ENCODE results near the gene GNRHR.
"Not testable (repeated sequence)": the region's sequence is repeated elsewhere in the genome, so short reads cannot be mapped to it uniquely, and the experiment has no call there.

Gene GNRHR

DNA sequence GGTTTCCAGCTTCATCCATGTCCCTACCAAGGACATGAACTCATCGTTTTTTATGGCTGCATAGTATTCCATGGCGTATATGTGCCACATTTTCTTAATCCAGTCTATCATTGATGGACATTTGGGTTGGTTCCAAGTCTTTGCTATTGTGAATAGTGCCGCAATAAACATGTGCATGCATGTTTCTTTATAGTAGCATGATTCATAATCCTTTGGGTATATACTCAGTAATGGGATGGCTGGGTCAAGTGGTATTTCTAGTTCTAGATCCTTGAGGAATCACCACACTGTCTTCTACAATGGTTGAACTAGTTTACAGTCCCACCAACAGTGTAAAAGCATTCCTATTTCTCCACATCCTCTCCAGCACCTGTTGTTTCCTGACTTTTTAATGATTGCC lies 23.7 kb downstream of the GNRHR start:
- not testable (repeated sequence) for DNase-seq (ENCODE audit: low read depth in 1 of 2, low spot score in 1 of 2)

DNA sequence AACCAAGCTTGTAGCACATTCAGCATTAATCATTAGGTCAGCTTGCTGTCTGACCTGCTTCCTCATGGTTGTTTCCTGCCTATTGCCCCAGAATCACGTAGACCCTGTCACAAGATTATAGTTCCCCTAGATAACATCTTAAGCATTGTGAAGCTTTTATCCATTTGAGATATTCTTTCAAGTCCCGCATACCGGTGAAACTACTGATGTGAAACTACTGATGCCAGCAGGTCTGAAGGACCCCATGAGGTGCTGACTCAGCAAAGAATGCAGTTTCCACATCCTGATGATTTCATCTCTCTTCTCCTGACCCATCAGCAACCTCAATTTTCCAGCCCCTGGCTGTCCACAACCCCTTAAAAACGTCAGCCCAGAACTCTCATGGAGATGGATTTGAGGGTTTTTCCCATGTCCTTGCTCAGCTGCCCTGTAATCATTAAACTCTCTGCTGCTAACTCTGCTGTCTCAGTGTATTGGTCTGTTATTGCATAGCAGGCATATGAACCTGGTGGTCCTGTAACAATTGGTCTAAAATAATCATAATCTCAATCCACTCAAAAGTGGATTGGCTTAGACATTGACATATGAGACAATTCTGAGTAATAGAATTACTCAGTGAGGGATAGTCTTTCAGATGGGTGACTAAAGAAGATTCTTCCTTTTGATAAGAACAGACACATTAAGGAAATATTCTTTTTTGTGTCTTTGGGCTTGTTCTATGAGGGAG lies 26.9 kb downstream of the GNRHR start:
- no peak for DNase-seq (ENCODE audit: low read depth in 1 of 2, low spot score in 1 of 2)

DNA sequence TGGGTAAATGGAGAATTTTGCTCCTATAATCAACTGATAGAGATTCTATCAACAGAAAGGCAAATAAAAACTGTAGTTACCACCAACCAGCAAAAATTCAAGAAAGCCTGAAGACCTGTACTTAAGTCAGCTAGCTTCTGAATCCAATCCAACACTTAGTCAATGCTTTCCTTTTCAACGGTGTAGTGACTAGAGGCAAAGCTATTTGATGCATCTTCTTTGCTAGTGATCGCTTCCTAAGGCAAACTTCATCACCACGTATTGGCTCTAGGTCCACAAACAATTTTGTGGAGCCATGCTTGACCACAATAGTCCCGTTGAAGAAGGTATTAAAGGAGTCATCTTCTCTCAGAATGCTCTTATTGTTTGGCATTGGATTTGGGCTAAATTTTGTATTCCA lies 28.2 kb downstream of the GNRHR start:
- DNase-seq (ENCODE audit: low read depth in 1 of 2, low spot score in 1 of 2), result no peak

DNA sequence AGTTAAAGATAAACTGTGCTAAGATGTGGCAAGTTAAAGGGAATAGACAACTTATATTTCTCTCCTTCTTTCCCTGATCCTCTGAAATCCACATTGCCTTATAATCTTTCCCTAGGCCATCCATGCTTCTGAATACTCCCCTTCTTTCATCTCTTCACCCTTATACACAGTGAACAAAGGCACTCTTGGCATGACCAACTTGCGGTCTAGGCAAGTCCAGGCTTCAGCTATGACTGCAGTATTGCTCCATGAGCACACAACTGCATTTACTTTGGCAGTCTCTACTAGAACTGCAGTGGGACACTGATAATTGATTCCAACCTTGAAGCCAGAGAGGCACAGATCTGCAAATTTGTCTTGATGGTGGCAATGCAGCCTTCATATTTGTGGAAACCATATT lies 29.1 kb downstream of the GNRHR start:
- DNase-seq (ENCODE audit: low read depth in 1 of 2, low spot score in 1 of 2), result no peak

DNA sequence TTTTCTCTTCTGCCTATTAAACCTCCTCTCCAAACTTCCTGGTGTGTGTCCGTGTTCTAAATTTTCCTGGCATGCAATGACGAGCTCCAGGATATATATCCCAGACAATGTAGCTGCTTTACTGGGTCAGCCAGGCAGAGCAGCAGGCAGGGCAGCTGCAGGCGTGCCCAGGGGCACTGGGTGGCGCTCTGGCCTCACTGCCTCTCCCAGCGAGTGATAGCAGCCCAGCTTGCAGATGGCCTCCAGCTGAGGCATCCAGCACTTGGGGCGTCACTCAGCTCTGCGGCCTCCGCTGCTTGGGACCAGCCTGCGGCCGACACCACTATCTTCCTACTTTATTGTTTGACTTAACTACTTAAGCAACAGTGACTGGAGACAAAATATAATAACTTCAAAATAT lies 30.2 kb downstream of the GNRHR start:
- DNase-seq (ENCODE audit: low read depth in 1 of 2, low spot score in 1 of 2), result no peak

DNA sequence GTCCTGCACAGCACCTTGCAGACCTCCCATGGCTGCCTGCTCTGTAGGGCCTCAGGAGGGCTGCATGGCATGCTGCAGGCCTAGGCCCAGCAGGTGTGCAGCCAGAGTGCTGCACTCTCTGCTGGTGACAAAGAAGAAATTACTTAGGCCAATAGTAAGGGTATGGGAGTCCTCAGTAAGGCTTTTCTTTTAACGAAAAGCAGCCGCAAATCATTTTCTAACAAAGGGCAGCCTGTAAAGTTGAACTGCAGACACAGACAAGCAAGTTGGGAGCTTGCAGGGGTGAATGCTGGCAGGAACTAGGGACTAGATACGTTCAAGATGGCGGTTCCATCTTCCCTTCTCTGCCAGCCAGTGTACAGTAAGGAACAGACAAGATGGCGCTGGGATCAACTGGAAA lies 30.8 kb downstream of the GNRHR start:
- DNase-seq (ENCODE audit: low read depth in 1 of 2, low spot score in 1 of 2), result no peak

DNA sequence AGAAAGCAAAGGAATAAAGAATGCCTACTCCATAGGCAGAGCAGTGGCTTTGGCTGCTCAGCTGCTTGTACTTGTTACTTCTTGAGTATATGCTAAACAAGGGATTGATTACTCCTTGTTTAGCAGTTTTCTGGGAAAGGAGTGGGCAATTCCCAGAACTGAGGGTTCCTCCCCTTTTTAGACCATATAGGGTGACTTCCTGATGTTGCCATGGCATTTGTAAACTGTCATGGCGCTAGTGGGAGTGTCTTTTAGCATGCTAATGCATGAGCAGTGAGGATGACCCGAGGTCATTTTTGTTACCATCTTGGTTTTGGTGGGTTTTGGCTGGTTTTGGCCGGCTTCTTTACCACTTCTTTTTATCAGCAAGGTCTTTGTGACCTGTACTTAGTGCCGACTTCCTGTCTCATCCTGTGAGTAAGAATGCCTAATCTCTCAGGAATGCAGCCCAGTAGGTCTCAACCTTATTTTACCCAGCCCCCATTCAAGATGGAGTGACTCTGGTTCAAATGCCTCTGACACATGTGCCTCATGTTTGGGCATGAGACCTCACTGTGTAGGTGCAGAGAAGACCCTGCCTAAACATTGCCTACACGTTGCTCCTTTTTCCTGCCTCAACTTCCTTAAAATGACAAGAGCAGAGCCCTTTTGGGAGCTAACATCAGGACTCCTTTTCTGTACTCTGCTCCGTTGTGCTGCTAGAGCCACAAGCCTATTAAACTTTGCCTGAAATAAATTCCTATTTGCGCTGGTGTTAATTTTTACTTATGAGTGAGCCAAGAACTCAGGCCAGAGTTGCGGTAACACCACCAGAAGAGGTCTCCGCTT lies 32.2 kb downstream of the GNRHR start:
- no peak for DNase-seq (ENCODE audit: low read depth in 1 of 2, low spot score in 1 of 2)

DNA sequence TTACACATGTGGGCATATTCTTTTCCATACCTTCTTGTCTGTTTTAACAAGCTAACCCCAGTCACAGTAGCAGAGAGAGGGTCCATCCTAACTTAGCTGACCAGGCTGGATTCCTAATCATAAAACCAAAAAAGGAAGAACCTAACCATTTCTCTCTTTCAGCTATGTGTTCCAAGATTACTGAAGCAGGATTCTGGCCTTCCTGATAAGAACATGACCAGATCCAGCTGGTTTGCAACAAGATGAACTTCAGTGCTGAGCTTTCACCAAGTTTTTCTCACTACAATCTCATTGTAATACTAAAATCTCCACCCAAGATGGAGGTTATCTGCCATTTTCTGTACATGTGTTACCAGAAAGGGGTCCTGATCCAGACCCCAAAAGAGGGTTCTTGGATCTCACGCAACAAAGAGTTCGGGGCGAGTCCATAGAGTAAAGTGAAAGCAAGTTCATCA lies 32.8 kb downstream of the GNRHR start:
- no peak for DNase-seq (ENCODE audit: low read depth in 1 of 2, low spot score in 1 of 2)

DNA sequence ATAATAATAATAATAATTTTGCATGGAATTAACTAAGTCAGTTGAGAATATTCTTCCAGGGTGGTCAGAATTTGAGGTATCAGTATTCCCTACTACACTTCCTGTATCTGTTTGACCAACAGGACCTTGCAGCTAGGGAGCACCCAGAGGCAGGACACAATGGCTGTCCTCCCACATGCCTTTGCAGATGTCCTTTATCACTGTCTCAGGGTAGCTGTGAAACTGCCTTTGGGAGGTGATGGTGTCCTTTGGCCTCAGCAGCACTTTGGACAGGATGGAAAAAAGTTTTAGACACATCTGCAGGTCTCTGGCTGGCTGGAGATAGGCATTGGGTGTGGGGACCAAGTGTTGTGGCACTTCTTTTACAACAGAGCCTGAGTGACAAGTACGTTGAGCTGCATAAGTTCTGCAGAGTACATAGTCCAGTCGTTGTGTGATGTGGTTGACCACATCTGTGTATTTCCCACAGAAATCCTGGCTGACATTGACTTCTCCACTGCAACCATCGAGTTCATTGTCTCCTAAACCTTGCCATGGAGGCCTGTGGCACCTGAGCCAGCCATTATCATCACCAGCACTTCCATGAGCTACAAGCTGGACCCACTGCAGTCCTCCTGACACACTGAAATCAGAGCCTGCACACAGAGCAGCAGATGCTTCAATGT lies 34.1 kb downstream of the GNRHR start:
- DNase-seq (ENCODE audit: low read depth in 1 of 2, low spot score in 1 of 2), result no peak

DNA sequence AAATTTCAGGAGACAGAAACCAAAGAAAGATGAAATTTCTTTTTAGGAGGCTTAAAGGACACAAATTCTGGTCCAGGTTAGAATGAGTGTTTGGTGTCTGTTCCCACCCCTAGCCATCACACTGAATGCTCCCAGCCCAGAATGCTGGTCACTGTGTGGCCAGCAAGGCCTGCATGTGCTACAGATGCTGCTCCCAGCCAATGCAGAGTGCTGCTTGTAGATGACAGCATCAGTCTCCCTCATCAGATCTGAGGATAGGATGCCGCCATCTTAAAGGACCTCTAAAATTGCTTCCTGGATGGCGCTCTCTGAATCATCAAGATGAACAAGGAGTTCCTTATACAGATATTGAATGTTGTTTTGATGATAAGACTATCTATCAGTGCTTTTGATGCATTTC lies 35.3 kb downstream of the GNRHR start:
- DNase-seq (ENCODE audit: low read depth in 1 of 2, low spot score in 1 of 2), result no peak

DNA sequence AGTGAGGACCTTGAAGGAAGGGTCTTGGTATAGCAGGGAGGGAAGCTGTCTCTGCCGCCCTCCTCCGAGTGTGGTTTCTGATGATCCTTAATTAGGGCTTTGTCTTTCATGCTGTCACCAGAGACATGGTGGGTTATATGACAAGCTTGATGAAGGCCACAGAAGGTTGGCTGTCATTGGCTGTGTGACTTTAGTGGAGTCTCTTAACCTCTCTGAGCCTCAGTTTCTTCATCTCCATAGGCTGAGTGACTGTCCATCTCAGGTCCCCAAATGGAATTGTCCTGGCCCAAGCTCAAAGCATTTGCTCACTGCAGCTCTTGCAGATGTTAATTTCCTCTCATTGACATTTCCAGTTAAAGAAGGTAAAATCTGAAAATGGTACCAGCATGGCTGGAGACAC lies 36.6 kb downstream of the GNRHR start:
- no peak for DNase-seq (ENCODE audit: low read depth in 1 of 2, low spot score in 1 of 2)

DNA sequence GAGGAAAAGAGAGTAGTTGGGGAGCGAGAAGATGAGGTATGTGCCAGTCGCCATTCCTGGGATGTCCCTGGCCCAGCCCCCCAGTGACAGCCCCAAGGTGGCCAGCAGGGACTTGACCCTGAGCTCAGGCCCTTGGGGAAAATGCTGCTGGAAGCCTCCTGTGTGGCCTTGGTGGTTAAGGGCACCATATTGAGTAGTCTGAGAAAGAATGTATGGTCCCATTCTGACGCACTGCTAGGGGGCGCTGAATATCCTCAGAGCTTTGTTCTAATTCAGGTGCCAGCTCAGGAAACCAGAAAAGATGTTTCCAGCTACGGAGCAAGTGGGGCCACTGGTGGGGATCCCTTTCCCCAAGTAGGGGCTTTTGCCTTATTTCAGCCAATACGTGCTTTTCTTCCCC lies 39.2 kb downstream of the GNRHR start:
- DNase-seq (ENCODE audit: low read depth in 1 of 2, low spot score in 1 of 2), result no peak

DNA sequence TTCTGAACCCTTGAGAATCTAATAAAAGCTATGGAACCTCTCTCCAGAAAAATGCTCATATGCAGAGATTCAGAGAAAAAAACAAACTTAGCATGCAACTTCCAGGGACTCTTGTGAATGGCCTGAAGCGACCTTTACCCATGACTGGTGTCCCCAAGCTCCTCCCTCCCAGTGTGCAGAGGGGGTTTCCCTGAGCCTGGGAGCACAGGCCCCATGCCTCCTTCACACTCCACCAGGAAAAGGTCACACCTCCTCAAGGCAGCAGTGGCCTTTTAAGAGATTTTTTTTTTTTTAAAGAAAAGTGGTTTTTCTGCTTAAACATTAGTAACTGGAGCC lies 40.0 kb downstream of the GNRHR start:
- DNase-seq (ENCODE audit: low read depth in 1 of 2, low spot score in 1 of 2), result no peak

DNA sequence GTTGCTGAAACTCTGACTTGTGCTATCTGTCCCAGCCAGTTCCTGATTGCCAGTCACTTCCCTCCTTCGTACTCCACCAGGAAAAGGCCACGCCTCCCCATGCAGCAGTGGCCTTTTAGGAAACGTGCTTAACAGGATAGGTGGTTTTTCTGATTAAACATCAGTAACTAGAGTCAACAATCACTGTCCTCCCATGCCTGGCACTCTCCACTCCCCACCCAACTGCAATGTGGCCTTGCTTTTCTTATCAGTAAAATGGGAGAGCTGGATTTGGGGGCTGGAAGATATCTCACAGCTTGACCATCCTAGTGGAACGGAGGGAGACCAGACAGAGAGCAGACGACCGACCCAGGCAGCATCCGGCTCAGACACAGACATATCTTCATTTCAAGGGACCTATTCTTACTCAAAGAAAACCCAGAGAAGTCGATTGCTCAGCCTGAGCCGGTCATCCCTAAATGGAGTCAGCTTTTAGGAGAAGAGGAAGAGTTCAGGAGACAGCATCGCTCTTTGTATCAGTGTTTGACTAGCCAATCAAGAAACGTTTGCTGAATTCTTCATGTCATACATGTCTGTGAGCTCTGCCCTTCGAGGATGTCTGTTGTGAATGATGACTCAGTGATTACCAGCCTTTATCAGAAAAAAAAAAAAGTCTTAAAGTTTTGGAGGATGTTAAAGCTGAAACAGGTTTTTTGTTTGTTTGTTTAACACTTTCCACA lies 40.5 kb downstream of the GNRHR start:
- no peak for DNase-seq (ENCODE audit: low read depth in 1 of 2, low spot score in 1 of 2)

DNA sequence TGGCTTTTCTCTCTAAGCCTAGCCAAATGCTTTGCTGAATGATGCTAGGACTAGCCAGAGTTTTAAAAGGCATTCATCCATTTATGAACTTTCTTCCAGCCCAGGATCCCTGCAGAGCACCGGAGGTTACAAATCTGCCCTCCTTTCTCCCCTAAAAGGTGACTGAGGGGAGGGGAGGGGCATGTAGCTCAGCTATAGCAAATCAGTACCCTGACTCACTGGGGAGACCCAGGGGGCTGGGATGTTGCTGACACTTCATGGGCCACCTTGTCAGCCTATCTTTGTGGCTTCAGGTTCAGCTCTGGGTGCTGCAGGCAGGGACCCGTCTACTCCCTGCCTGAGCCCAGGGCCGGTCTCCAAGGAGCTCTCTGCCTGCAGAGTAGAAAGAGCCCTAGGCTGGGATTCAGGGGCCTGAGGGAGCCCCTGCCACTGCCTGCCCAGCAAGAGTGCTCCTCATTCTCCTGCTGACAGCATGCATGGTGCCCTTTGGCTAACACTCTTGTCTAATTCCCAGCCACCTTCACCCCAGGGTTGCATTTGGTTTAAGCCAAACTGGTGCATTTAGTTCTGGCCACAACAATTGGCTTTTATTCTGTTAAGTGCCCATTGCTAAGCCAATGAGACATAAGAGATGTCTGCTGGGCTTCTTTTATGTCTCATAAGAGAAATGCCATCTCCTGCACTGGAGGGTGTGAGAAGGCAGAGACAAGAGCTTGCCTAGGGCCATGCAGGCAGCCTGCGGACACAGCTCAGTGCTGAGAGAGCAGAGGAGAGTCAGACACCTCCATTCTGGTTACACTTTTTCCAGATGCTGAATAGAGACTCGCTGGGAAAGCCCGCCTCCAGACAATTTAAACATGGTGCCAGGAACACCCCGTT lies 41.3 kb downstream of the GNRHR start:
- DNase-seq (ENCODE audit: low read depth in 1 of 2, low spot score in 1 of 2), result no peak

DNA sequence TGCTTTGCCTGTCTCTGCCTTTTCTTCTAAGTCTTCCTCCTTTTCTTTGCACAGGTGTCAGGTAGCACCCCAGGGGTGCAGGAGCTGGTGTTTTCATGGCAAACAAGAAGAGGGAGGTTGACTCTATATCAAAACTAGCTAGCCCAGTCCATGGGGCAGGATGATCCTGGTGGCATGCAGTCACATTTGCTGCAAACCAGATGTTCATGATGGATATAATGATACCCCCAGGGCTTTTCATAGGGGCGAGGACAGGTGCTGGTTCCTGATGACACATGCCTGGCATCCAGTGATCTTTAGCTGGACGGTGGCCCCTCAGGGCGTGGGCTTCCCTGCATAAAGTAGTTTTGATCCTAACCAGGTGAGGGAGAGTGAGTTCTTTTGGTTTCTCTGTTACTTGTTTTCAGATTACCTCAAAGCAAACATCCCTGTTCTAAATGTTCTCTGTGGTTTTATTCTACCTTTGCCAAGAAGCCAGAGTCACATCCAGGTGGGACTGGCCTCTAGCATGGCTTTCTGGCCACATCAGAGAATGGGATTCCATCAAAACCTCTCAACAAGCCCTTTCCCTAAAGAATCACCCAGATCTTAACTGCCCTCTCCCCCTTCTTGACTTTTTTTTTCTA lies 42.1 kb downstream of the GNRHR start:
- no peak for DNase-seq (ENCODE audit: low read depth in 1 of 2, low spot score in 1 of 2)

DNA sequence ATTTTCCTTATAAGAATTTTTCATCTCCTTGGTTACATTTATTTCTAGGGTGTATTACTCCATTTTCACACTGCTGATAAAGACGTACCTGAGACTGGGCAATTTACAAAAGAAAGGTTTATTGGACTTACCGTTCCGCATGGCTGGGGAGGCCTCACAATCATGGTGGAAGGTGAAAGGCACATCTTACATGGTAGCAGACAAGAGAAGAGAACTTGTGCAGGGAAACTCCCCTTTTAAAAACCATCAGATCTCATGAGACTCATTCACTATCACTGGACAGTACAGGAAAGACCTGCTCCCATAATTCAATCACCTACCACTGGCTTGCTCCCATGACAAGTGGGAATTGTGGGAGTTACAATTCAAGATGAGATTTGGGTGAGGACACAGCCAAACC lies 47.5 kb downstream of the GNRHR start:
- DNase-seq (ENCODE audit: low read depth in 1 of 2, low spot score in 1 of 2), result not testable (repeated sequence)

DNA sequence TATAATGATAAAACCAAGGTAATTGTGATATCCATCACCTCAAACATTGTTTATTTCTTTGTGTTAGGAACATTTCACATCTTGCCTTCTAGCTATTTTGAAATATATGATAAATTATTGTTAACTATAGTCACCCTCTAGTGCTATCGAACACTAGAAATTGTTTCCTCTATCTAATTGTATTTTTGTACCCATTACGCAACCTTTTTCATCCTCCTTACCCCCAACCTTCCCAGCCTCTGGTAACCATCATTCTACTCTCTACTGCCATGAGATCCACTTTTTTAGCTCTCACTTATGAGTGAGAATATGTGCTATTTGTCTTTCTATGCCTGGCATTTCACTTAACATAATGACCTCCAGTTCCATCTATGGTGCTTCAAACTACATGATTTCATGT lies 49.3 kb downstream of the GNRHR start:
- no peak for DNase-seq (ENCODE audit: low read depth in 1 of 2, low spot score in 1 of 2)

DNA sequence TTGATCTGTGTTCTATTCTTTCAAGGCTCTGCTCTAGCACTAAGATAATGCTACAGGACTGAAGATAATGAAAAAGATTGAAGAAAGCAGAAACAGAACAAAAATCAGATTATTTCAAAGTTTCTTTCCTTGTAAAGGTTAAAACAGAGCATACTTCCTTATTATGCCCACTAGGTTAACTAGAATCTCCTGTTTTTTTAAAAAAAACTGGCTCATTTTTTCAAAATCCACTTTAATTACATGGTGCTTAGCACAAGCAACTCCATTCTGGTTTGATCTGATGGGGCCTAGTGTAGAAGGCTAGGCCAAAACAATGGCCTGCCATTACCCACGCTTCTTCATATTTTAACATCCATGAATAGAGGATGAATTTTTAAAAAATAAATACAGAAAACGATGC lies 52.0 kb downstream of the GNRHR start:
- no peak for DNase-seq (ENCODE audit: low read depth in 1 of 2, low spot score in 1 of 2)

DNA sequence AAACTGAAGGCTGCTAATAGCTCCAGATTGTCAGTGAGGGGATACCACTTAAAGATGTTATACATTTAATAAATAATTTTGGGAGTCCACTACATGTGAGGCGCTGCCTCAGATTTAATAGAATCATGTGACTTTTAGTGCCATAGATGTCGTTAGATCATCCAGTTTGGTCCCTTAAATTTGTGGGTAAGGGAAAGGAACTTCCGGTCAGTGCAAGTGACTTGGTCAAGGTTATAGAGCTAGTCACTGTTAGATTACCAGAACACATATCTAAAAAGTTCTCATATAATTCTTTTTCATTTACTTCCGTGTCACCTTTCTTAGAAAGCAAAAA lies 52.7 kb downstream of the GNRHR start:
- no peak for DNase-seq (ENCODE audit: low read depth in 1 of 2, low spot score in 1 of 2)

Data from stimulated activated CD4-positive, alpha-beta T cell treated with anti-CD3 and anti-CD28 coated beads, Interleukin-15, amount 100 ng/mL, for 1 hour (primary cell).